ENCODE results near the gene SULT1A3.
"Not testable (repeated sequence)": the region's sequence is repeated elsewhere in the genome, so short reads cannot be mapped to it uniquely, and the experiment has no call there.

Gene SULT1A3

GRCh38 chr16:30199049-30199448, at the start of gene SULT1A3:
SULT1A3 (plus strand) TSS chr16:30199255; CDS start chr16:30200729, 1,474 bp downstream.
- H3K4me3 ChIP-seq (ENCODE audit: low read depth, low read length); DNase-seq (ENCODE audit: low read depth): not testable (repeated sequence)

GRCh38 chr16:30151091-30151490, 48.0 kb upstream of the SULT1A3 start:
- TF ChIP-seq, protein P1, sequence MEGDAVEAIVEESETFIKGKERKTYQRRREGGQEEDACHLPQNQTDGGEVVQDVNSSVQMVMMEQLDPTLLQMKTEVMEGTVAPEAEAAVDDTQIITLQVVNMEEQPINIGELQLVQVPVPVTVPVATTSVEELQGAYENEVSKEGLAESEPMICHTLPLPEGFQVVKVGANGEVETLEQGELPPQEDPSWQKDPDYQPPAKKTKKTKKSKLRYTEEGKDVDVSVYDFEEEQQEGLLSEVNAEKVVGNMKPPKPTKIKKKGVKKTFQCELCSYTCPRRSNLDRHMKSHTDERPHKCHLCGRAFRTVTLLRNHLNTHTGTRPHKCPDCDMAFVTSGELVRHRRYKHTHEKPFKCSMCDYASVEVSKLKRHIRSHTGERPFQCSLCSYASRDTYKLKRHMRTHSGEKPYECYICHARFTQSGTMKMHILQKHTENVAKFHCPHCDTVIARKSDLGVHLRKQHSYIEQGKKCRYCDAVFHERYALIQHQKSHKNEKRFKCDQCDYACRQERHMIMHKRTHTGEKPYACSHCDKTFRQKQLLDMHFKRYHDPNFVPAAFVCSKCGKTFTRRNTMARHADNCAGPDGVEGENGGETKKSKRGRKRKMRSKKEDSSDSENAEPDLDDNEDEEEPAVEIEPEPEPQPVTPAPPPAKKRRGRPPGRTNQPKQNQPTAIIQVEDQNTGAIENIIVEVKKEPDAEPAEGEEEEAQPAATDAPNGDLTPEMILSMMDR (conservative IDR thresholded peaks at IDR 0.05; ENCODE audit: low read depth, low read length) = no peak
- no peak for DNase-seq (ENCODE audit: low read depth)
- H3K4me3 ChIP-seq (ENCODE audit: low read depth, low read length) = no peak overlapping the region

GRCh38 chr16:30152517-30152916, 46.5 kb upstream of the SULT1A3 start:
- TF ChIP-seq, protein P1 (conservative IDR thresholded peaks at IDR 0.05; ENCODE audit: low read depth, low read length) = no peak

DNA sequence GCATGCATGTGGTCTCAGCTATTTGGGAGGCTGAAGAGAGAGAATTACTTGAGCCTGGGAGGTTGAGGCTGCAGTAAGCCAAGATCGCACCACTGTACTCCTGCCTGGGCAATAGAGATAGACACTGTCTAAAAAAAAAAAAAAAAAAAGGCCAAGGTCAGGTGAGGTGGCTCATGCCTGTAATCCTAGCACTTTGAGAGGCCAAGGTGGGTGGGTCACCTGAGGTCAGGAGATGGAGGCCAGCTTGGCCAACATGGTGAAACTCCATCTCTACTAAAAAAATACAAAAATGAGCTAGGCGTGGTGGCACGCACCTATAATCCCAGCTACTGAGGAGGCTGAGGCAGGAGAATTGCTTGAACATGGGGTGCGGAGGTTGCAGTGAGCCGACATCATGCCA, 43.9 kb upstream of the SULT1A3 start:
- TF ChIP-seq, protein P1 (conservative IDR thresholded peaks at IDR 0.05; ENCODE audit: low read depth, low read length) = no peak
- DNase-seq (ENCODE audit: low read depth) = no peak
- H3K4me3 ChIP-seq (ENCODE audit: low read depth, low read length) = no peak overlapping the region

More at GRCh38 chr16:30152517-30152916, 46.5 kb upstream of the SULT1A3 start:
- no peak for DNase-seq (ENCODE audit: low read depth)
- H3K4me3 ChIP-seq (ENCODE audit: low read depth, low read length) = no peak overlapping the region

GRCh38 chr16:30157214-30157613, 41.8 kb upstream of the SULT1A3 start:
- H3K4me3 ChIP-seq (ENCODE audit: low read depth, low read length) = no peak overlapping the region
- DNase-seq (ENCODE audit: low read depth) = no peak
- TF ChIP-seq, protein P1 (conservative IDR thresholded peaks at IDR 0.05; ENCODE audit: low read depth, low read length) = no peak

- no peak overlapping the region for H3K4me3 ChIP-seq (ENCODE audit: low read depth, low read length)
- TF ChIP-seq, protein P1 (conservative IDR thresholded peaks at IDR 0.05; ENCODE audit: low read depth, low read length) = no peak
- DNase-seq (ENCODE audit: low read depth) = no peak
These were observed 35.5 kb upstream of the SULT1A3 start for GRCh38 chr16:30163538-30163937.

GRCh38 chr16:30166202-30166902, 32.7 kb upstream of the SULT1A3 start:
- TF ChIP-seq, protein P1 (conservative IDR thresholded peaks at IDR 0.05; ENCODE audit: low read depth, low read length) = no peak
- DNase-seq (ENCODE audit: low read depth) = no peak
- H3K4me3 ChIP-seq (ENCODE audit: low read depth, low read length) = no peak overlapping the region

DNA sequence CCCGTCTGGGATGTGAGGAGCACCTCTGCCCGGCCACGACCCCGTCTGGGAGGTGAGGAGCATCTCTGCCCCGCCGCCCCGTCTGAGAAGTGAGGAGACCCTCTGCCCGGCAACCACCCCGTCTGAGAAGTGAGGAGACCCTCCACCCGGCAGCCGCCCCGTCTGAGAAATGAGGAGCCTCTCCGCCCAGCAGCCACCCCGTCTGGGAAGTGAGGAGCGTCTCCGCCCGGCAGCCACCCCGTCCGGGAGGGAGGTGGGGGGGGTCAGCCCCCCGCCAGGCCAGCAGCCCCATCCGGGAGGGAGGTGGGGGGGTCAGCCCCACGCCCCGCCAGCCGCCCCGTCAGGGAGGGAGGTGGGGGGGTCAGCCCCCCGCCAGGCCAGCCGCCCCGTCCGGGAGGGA, 30.3 kb upstream of the SULT1A3 start:
- H3K4me3 ChIP-seq (ENCODE audit: low read depth, low read length); DNase-seq (ENCODE audit: low read depth): not testable (repeated sequence)

- H3K4me3 ChIP-seq (ENCODE audit: low read depth, low read length); DNase-seq (ENCODE audit: low read depth): not testable (repeated sequence)
These were observed 29.6 kb upstream of the SULT1A3 start for GRCh38 chr16:30169416-30169815.

- DNase-seq (ENCODE audit: low read depth); H3K4me3 ChIP-seq (ENCODE audit: low read depth, low read length): not testable (repeated sequence)
These were observed 28.9 kb upstream of the SULT1A3 start for GRCh38 chr16:30170145-30170544.
